ENCODE measurements around the gene TOP3A. TPM values are rescaled to one million over a fixed set of nuclear protein-coding genes. Genes with fewer than 3 reads are reported as not detected.

TOP3A gene
- total RNA-seq, 1 experiment from 2014 or later, result 56.1 TPM

- TF ChIP-seq AFF4 (CRISPR knock-in tag; IDR thresholded peaks at IDR 0.05; ENCODE audit: borderline replicate concordance) (no peak), NR3C1 (CRISPR knock-in tag; conservative IDR thresholded peaks at IDR 0.05; ENCODE audit: low read depth) (no peak), ATF2 (CRISPR knock-in tag; IDR thresholded peaks at IDR 0.05; ENCODE audit: borderline replicate concordance, low read depth) (no peak), JUN (CRISPR knock-in tag; IDR thresholded peaks at IDR 0.05) (no peak), SOX15 (CRISPR knock-in tag; IDR thresholded peaks at IDR 0.05) (no peak), JAZF1 (CRISPR knock-in tag; IDR thresholded peaks at IDR 0.05) (no peak), ATF3 (CRISPR knock-in tag; conservative IDR thresholded peaks at IDR 0.05) (no peak), PREB (CRISPR knock-in tag; IDR thresholded peaks at IDR 0.05; ENCODE audit: borderline replicate concordance) (no peak), KAT7 (CRISPR knock-in tag; IDR thresholded peaks at IDR 0.05; ENCODE audit: borderline replicate concordance) (no peak), MLX (CRISPR knock-in tag; IDR thresholded peaks at IDR 0.05) (no peak), ZMAT4 (CRISPR knock-in tag; IDR thresholded peaks at IDR 0.05) (no peak), NR2C2 (CRISPR knock-in tag; IDR thresholded peaks at IDR 0.05) (no peak), FOXP4 (CRISPR knock-in tag; IDR thresholded peaks at IDR 0.05) (no peak), ZNF138 (CRISPR knock-in tag; conservative IDR thresholded peaks at IDR 0.05) (no peak)
Measured at GRCh38 chr17:18277076-18277475, 37.7 kb downstream of the TOP3A start (continued).

GRCh38 chr17:18270046-18270931 is 44.5 kb downstream of the TOP3A start:
- POLR2A ChIA-PET, result interaction anchor here (1.9 kb wide), 1 partner anchor 13 kb away, joined by 6 read pairs; no protein-coding TSS in a partner anchor
- H3K36me3 Mint-ChIP-seq, result peaks cover 9% of the 10 kb centered on the region
- H3K4me1 Mint-ChIP-seq, result peaks cover 8% of the 10 kb centered on the region
- DNase-seq (ENCODE audit: low spot score) (no peak), ATAC-seq (0 out of 2 replicates have a peak, but pooled peaks have one; percentile 6)
- CTCF ChIA-PET, result interaction anchor here (0.9 kb wide), 1 partner anchor 23 kb away, joined by 5 read pairs; no protein-coding TSS in a partner anchor
- no peak overlapping the region; the same call in 1 of the 2 replicates for H3K27ac Mint-ChIP-seq
- H3K27me3 Mint-ChIP-seq (ENCODE audit: low read depth), result no peaks in the 10 kb centered on the region
- H3K9me3 Mint-ChIP-seq, result no peaks in the 10 kb centered on the region
- H3K4me3 Mint-ChIP-seq, result no peak overlapping the region
- no peak for TF ChIP-seq ZNF121 (CRISPR knock-in tag; IDR thresholded peaks at IDR 0.05)
- TF ChIP-seq ZNF219 (CRISPR knock-in tag; IDR thresholded peaks at IDR 0.05; ENCODE audit: borderline replicate concordance), result no peak
- no peak for TF ChIP-seq ZNF512 (CRISPR knock-in tag; IDR thresholded peaks at IDR 0.05; ENCODE audit: borderline replicate concordance)
- TF ChIP-seq ZBTB43 (CRISPR knock-in tag; IDR thresholded peaks at IDR 0.05), result no peak
- TF ChIP-seq ZNF263 (CRISPR knock-in tag; IDR thresholded peaks at IDR 0.05; ENCODE audit: low read depth), result no peak
- no peak for TF ChIP-seq E2F5 (CRISPR knock-in tag; IDR thresholded peaks at IDR 0.05)

Data from WTC11 (cell line).